Skin of body (tissue), 2 donors: ENCODE measurements around the gene RNFT2. TPM values are rescaled to one million over a fixed set of nuclear protein-coding genes. Genes with fewer than 3 reads are reported as not detected.

Experiments
- DNase-seq: peaks from one replicate; lab custom pipeline; 2025; lab: John Stamatoyannopoulos, UW
- total RNA-seq: library from RNA; depleted of rRNA; stranded (reverse); fragments of >200 nt; gene quantifications from one replicate; pipeline ENCODE4 v1.2.3, GENCODE V29; 2014

The RNFT2 gene
- total RNA-seq, 1 donor from 2014 or later = 1.7 TPM

GRCh38 chr12:116709768-116710167 lies 28.3 kb upstream of the RNFT2 start:
- no peak for DNase-seq

GRCh38 chr12:116710370-116711150 lies 27.6 kb upstream of the RNFT2 start:
- no peak for DNase-seq

GRCh38 chr12:116712458-116713303 lies 25.4 kb upstream of the RNFT2 start:
- no peak for DNase-seq

- no peak for DNase-seq
Observed at GRCh38 chr12:116713527-116713926, 24.6 kb upstream of the RNFT2 start.

GRCh38 chr12:116714175-116714574 lies 23.9 kb upstream of the RNFT2 start:
- no peak for DNase-seq

GRCh38 chr12:116717466-116718437 lies 20.4 kb upstream of the RNFT2 start:
- no peak for DNase-seq

- no peak for DNase-seq
Observed at GRCh38 chr12:116718655-116719454, 19.3 kb upstream of the RNFT2 start.

GRCh38 chr12:116719731-116720528 lies 18.2 kb upstream of the RNFT2 start:
- DNase-seq = no peak

GRCh38 chr12:116722245-116722644 lies 15.9 kb upstream of the RNFT2 start:
- no peak for DNase-seq

GRCh38 chr12:116726694-116727093 lies 11.4 kb upstream of the RNFT2 start:
- DNase-seq = peak; percentile 6

GRCh38 chr12:116727261-116727660 lies 10.9 kb upstream of the RNFT2 start:
- DNase-seq = no peak

GRCh38 chr12:116727891-116728290 lies 10.2 kb upstream of the RNFT2 start:
- DNase-seq = no peak

- DNase-seq = no peak
Observed at GRCh38 chr12:116731801-116732200, 6.3 kb upstream of the RNFT2 start.

GRCh38 chr12:116734156-116734768 lies 3.9 kb upstream of the RNFT2 start:
- no peak for DNase-seq

GRCh38 chr12:116735084-116735483 lies 3.0 kb upstream of the RNFT2 start:
- DNase-seq = no peak

GRCh38 chr12:116735951-116736599 lies 2.0 kb upstream of the RNFT2 start:
- DNase-seq = no peak

- DNase-seq = no peak
Observed at GRCh38 chr12:116736962-116737773, 947 bp upstream of the RNFT2 start.

GRCh38 chr12:116739381-116739887 lies 1.3 kb downstream of the RNFT2 start:
- no peak for DNase-seq
